HCT116 (cell line): ENCODE results near the gene EPHX1. TPM values are rescaled to one million over a fixed set of nuclear protein-coding genes. Genes with fewer than 3 reads are reported as not detected.

ENCODE experiments used
- ATAC-seq: fragments of 200-7000 bp; cut with Tn5 transposase; 2 replicates; pipeline ENCODE4 v1.9.1; 2020; ENCODE audit warnings: mild to moderate bottlenecking, moderate library complexity
- BruUV-seq: library from RNA; stranded (reverse); fragments of 400-500 nt; replicated peaks from 2 replicates; lab custom pipeline; 2021; lab: Mats Ljungman, UMichigan
- CTCF ChIA-PET: fragments of 300-600 bp; sonication (Branson Sonifier 250); formaldehyde crosslinking; loops from one replicate; lab custom pipeline; 2021; ENCODE audit warnings: antibody characterized with exemption; lab: Charles Lee
- POLR2A ChIA-PET: fragments of 300-600, 350-600 bp; sonication (Branson Sonifier 250); formaldehyde crosslinking; loops from one replicate; lab custom pipeline; 2021; ENCODE audit warnings: antibody characterized with exemption; lab: Charles Lee
- RAD21 ChIA-PET, 2 experiments: fragments of 300-600 bp; sonication (Branson Sonifier 250); formaldehyde crosslinking; loops; one replicate each; lab custom pipeline; 2023; ENCODE audit warnings: low total read pairs in 2 of 2; ENCODE audit not compliant: uncharacterized antibody in 2 of 2, unreplicated experiment in 2 of 2, low non-redundant PET in 1 of 2; lab: Charles Lee
- DNase-seq: peaks from one replicate; pipeline ENCODE4 v3.0.0-alpha.2; 2010; ENCODE audit warnings: low read depth, low spot score
- H2AFZ ChIP-seq: fragments of 200-600 bp; shearing (Covaris generic), sonication (generic); 2 replicates; pipeline ENCODE4 v1.6.1; 2017; ENCODE audit warnings: low read depth, mixed run types, mixed read lengths, antibody characterized with exemption, low read length; ENCODE audit not compliant: poor library complexity, severe bottlenecking
- H3K27ac ChIP-seq: 2 replicates; pipeline ENCODE4 v1.5.1; 2012; ENCODE audit warnings: low read depth, low read length
- H3K27me3 ChIP-seq: fragments of 200-600 bp; sonication (generic); 2 replicates; pipeline ENCODE4 v1.6.1; 2016; ENCODE audit warnings: mixed run types, low read length, mixed read lengths; ENCODE audit not compliant: insufficient read depth
- H3K36me3 ChIP-seq, 2 experiments: fragments of 200-500 bp in 1 of 2; fragments of 200-600 bp in 1 of 2; sonication (Bioruptor generic) in 1 of 2; sonication (generic) in 1 of 2; 2 replicates each; pipeline versions ENCODE4 v1.5.1 to v1.6.1; 2014 to 2016; ENCODE audit warnings: low read length in 2 of 2, inconsistent platforms in 1 of 2, mixed read lengths in 1 of 2, mixed run types in 1 of 2; ENCODE audit not compliant: insufficient read depth in 2 of 2, control insufficient read depth in 1 of 2
- H3K4me1 ChIP-seq, 2 experiments: fragments of 200-600 bp in 1 of 2; sonication (generic) in 1 of 2; 2 replicates each; pipeline versions ENCODE4 v1.5.1 to v1.6.1; 2012 to 2017; ENCODE audit warnings: low read length in 2 of 2, inconsistent platforms in 1 of 2, mild to moderate bottlenecking in 1 of 2, mixed read lengths in 1 of 2, mixed run types in 1 of 2, moderate library complexity in 1 of 2; ENCODE audit not compliant: insufficient read depth in 2 of 2, control insufficient read depth in 1 of 2
- H3K4me2 ChIP-seq: fragments of 200-600 bp; sonication (generic); 2 replicates; pipeline ENCODE4 v1.6.1; 2017; ENCODE audit warnings: mixed run types, low read length, mixed read lengths
- H3K4me3 ChIP-seq, 2 experiments: fragments of 200-600 bp in 1 of 2; sonication (generic) in 1 of 2; replicated peaks in 1 of 2; 2 replicates each; pipeline ENCODE4 v1.5.1; 2011 to 2016; ENCODE audit warnings: low read length in 2 of 2, control low read depth in 1 of 2, low read depth in 1 of 2, mild to moderate bottlenecking in 1 of 2, mixed read lengths in 1 of 2, mixed run types in 1 of 2
- H3K79me2 ChIP-seq: fragments of 200-600 bp; sonication (generic); 2 replicates; pipeline ENCODE4 v1.6.1; 2017; ENCODE audit warnings: mild to moderate bottlenecking, mixed run types, low read length, moderate library complexity, mixed read lengths; ENCODE audit not compliant: insufficient read depth
- H3K9ac ChIP-seq: fragments of 200-600 bp; sonication (generic); 2 replicates; pipeline ENCODE4 v1.6.1; 2016; ENCODE audit warnings: low read length, mixed read lengths
- H3K9me2 ChIP-seq: fragments of 200-600 bp; sonication (generic), shearing (Covaris generic); 2 replicates; pipeline ENCODE4 v1.6.1; 2017; ENCODE audit warnings: mixed run types, mild to moderate bottlenecking, moderate library complexity; ENCODE audit not compliant: insufficient read depth
- H3K9me3 ChIP-seq, 2 experiments: fragments of 200-500 bp in 1 of 2; fragments of 200-600 bp in 1 of 2; sonication (Bioruptor generic) in 1 of 2; sonication (generic) in 1 of 2; 2 replicates each; pipeline ENCODE4 v1.6.1; 2014 to 2017; ENCODE audit warnings: low read length in 2 of 2, mixed read lengths in 2 of 2, inconsistent platforms in 1 of 2, low read depth in 1 of 2, mild to moderate bottlenecking in 1 of 2, mixed run types in 1 of 2, moderate library complexity in 1 of 2; ENCODE audit not compliant: control insufficient read depth in 1 of 2, insufficient read depth in 1 of 2
- H4K20me1 ChIP-seq: fragments of 200-600 bp; sonication (generic), shearing (Covaris generic); 2 replicates; pipeline ENCODE4 v1.6.1; 2017; ENCODE audit warnings: mixed run types, mild to moderate bottlenecking, moderate library complexity; ENCODE audit not compliant: insufficient read depth
- ATF3 ChIP-seq: IDR thresholded peaks from 2 replicates; pipeline ENCODE4 v1.6.1; 2012
- CBX3 ChIP-seq: IDR thresholded peaks from 2 replicates; pipeline ENCODE4 v1.6.1; 2012; ENCODE audit warnings: low read depth
- CEBPB ChIP-seq: IDR thresholded peaks from 2 replicates; pipeline ENCODE4 v1.6.1; 2012; ENCODE audit warnings: low read depth
- EGR1 ChIP-seq: IDR thresholded peaks from 2 replicates; pipeline ENCODE4 v1.6.1; 2012; ENCODE audit warnings: low read depth
- EZH2 ChIP-seq: fragments of 200-600 bp; sonication (generic); IDR thresholded peaks from 2 replicates; pipeline ENCODE4 v1.6.1; 2017; ENCODE audit warnings: antibody characterized with exemption, mixed run types
- MAX ChIP-seq: IDR thresholded peaks from 2 replicates; pipeline ENCODE4 v1.6.1; 2012
- POLR2A ChIP-seq: IDR thresholded peaks from 2 replicates; pipeline ENCODE4 v1.7.0; 2011; ENCODE audit warnings: borderline replicate concordance; ENCODE audit not compliant: insufficient read depth, insufficient read length; ENCODE audit errors: extremely low read depth
- POLR2AphosphoS5 ChIP-seq: IDR thresholded peaks from 2 replicates; pipeline ENCODE4 v1.6.1; 2011; ENCODE audit warnings: mild to moderate bottlenecking, low read depth, low read length, moderate library complexity
- RAD21 ChIP-seq: IDR thresholded peaks from 2 replicates; pipeline ENCODE4 v1.6.1; 2012; ENCODE audit warnings: low read depth, mild to moderate bottlenecking
- SIN3A ChIP-seq: IDR thresholded peaks from 2 replicates; pipeline ENCODE4 v1.6.1; 2012; ENCODE audit warnings: low read depth
- SP1 ChIP-seq: IDR thresholded peaks from 2 replicates; pipeline ENCODE4 v1.6.1; 2012; ENCODE audit warnings: low read depth
- TCF7L2 ChIP-seq: IDR thresholded peaks from 2 replicates; pipeline ENCODE4 v1.7.0; 2011; ENCODE audit warnings: borderline replicate concordance, inconsistent platforms; ENCODE audit not compliant: insufficient read depth, insufficient read length; ENCODE audit errors: extremely low read depth
- YY1 ChIP-seq: IDR thresholded peaks from 2 replicates; pipeline ENCODE4 v1.6.1; 2011; ENCODE audit warnings: low read length, low read depth, moderate library complexity, mild to moderate bottlenecking; ENCODE audit not compliant: insufficient replicate concordance; ENCODE audit errors: extremely low read depth
- ZBTB33 ChIP-seq: IDR thresholded peaks from 2 replicates; pipeline ENCODE4 v1.6.1; 2011; ENCODE audit warnings: mild to moderate bottlenecking, low read length, moderate library complexity; ENCODE audit not compliant: insufficient replicate concordance; ENCODE audit errors: extremely low read depth
- ZFX ChIP-seq: fragments of 450-650 bp; IDR thresholded peaks from 2 replicates; pipeline ENCODE4 v1.6.1; 2017
- intact Hi-C: fragments of 100-400 bp; cut with micrococcal nuclease; formaldehyde crosslinking; loops from 2 replicates; pipeline ENCODE4 v1.10.0; 2022
- total RNA-seq: library from RNA; stranded (reverse); gene quantifications from one replicate; pipeline ENCODE4 v1.2.1, GENCODE V29; 2021; ENCODE audit not compliant: unreplicated experiment
- TF ChIP-seq, protein P1 (sequence below), 3 experiments: fragments of 200-600 bp in 1 of 3; sonication (generic) in 1 of 3; IDR thresholded peaks in 2 of 3; conservative IDR thresholded peaks in 1 of 3; 2 replicates each; pipeline ENCODE4 v1.5.1; 2012 to 2017; ENCODE audit warnings: low read depth in 2 of 3, low read length in 2 of 3, antibody characterized with exemption in 1 of 3, borderline replicate concordance in 1 of 3, control low read depth in 1 of 3, mild to moderate bottlenecking in 1 of 3, mixed read lengths in 1 of 3, mixed run types in 1 of 3, moderate library complexity in 1 of 3; ENCODE audit not compliant: insufficient read depth in 1 of 3

EPHX1 gene
- total RNA-seq, 1 experiment from 2014 or later, result 44.6 TPM

GRCh38 chr1:225881081-225881958 is 71.4 kb downstream of the EPHX1 start:
- POLR2A ChIA-PET, result interaction anchor here (0.9 to 1.5 kb wide), 2 partner anchors 111 to 118 kb away, joined by 3 to 4 read pairs; partner anchors contain the start of gene SDE2
- Histone ChIP-seq H3K79me2 (no peaks in the 10 kb centered on the region; the same call in 1 of the 2 replicates), H3K9ac (peak overlapping the region; percentile 86), H3K9me3 (no peaks in the 10 kb centered on the region), H2AFZ (peak overlapping the region; percentile 61), H3K36me3 (peaks cover 0 to 3% of the 10 kb centered on the region in 2 experiments; a peak in 2 of 4 replicates), H3K27me3 (no peaks in the 10 kb centered on the region), H3K4me2 (peak overlapping the region; percentile 99), H3K4me3 (peak overlapping the region; percentile 80 to 83), H4K20me1 (no peaks in the 10 kb centered on the region), H3K9me2 (no peaks in the 10 kb centered on the region), H3K27ac (peak overlapping the region; percentile 81; the same call in 1 of the 2 replicates), H3K4me1 (peaks cover 39 to 54% of the 10 kb centered on the region in 2 experiments)
- ATAC-seq, result peak; percentile 14
- TF ChIP-seq CBX3 (no peak), ATF3 (no peak), ZBTB33 (no peak), YY1 (no peak), MAX (no peak), EGR1 (no peak), RAD21 (no peak), SIN3A (no peak), POLR2A (no peak), CEBPB (no peak), ZFX (no peak), SP1 (no peak), EZH2 (no peak), POLR2AphosphoS5 (no peak), TCF7L2 (no peak)
- TF ChIP-seq, protein P1, sequence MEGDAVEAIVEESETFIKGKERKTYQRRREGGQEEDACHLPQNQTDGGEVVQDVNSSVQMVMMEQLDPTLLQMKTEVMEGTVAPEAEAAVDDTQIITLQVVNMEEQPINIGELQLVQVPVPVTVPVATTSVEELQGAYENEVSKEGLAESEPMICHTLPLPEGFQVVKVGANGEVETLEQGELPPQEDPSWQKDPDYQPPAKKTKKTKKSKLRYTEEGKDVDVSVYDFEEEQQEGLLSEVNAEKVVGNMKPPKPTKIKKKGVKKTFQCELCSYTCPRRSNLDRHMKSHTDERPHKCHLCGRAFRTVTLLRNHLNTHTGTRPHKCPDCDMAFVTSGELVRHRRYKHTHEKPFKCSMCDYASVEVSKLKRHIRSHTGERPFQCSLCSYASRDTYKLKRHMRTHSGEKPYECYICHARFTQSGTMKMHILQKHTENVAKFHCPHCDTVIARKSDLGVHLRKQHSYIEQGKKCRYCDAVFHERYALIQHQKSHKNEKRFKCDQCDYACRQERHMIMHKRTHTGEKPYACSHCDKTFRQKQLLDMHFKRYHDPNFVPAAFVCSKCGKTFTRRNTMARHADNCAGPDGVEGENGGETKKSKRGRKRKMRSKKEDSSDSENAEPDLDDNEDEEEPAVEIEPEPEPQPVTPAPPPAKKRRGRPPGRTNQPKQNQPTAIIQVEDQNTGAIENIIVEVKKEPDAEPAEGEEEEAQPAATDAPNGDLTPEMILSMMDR (IDR thresholded peaks at IDR 0.05 in 2 of 3, conservative IDR thresholded peaks at IDR 0.05 in 1 of 3; ENCODE audit: borderline replicate concordance in 1 of 3, insufficient read depth in 1 of 3, low read depth in 2 of 3, low read length in 2 of 3), result no peak
- RAD21 ChIA-PET, result no interaction called here
- intact Hi-C loops, result loop anchor here (5.0 to 10.0 kb wide), 2 partner anchors 69 to 107 kb away; partner anchors contain the start of genes EPHX1 and SRP9
- CTCF ChIA-PET, result interaction anchor here (0.9 to 1.0 kb wide), 2 partner anchors 29 to 406 kb away, joined by 3 to 5 read pairs; no protein-coding TSS in a partner anchor
- no TSS peak for BruUV-seq
- no peak for DNase-seq
